Measurements from ENCODE around the gene CBARP. TPM values are rescaled to one million over a fixed set of nuclear protein-coding genes. Genes with fewer than 3 reads are reported as not detected.

CBARP gene
- total RNA-seq, 1 donor from 2014 or later: 1.9 TPM

DNA sequence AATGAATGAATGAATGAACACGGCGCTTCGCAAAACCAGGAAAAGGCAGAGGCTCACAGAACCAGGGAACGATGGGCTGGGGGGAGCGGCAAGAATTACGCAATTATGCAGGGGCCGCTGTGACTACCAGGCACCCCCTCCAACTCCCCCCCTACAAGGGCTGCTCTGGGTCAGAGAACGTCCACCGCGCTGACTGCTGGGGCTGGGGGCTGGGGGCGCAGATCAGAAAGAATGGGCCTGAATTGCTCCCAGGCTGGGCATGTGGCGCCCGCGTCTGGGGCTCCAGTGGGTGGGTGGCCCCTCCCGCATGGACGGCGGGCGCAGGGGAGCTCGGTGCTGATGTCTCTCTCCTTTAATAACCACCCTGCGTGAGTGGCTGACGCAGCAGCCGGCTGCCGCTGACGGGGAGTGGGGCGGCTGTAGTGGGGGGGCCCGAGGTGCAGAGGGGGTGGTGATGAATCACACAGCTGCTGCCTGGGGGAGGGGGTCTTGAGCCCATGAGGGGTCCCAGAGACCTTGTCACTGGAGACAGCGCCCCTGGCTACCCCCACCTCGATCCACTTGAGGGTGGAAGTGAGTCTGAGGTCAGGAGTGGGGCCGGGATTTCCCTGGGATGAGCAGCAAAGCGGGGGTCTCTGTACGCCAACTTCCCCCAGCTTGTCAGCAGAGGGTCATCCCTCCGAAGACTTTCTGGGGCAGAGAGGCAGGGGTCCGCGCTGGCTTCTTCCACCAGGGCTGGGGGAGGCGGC, 29.8 kb upstream of the CBARP start:
- DNase-seq (ENCODE audit: low spot score): no peak
- intact Hi-C loops (cut with DNase I): loop anchor here (1.0 kb wide), 2 partner anchors 23 to 44 kb away; no protein-coding TSS in a partner anchor

DNA sequence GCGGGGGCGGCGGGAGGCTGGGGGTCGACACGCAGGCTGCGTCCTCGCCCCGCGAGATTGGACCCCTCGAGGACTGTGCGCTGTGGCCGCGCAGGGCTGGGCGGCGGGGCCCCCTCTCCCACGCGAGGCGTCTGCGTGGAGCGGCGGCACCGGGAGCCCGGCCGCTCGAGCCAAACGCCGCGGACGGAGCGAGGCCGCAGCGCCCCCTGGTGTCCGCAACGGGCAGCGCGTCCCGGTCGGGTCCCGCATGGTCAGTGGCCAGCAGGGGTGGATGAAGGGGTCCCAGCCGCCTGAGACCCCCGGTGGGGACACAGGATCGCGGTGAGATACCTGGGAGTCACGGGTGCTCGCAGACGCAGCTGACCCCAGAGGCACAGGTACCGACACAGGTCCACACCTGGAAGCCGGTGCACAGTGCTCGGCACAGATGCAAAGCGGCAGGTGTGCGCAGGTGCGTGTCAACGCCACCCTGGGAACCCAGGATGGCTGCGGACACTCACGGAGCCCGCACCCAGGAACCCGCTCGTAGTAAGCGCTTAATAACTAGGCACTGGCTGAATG, 29.2 kb upstream of the CBARP start:
- peak; percentile 93 for DNase-seq (ENCODE audit: low spot score)
- intact Hi-C loops (cut with DNase I): loop anchor here (1.0 kb wide), 3 partner anchors 18 to 44 kb away; no protein-coding TSS in a partner anchor

DNA sequence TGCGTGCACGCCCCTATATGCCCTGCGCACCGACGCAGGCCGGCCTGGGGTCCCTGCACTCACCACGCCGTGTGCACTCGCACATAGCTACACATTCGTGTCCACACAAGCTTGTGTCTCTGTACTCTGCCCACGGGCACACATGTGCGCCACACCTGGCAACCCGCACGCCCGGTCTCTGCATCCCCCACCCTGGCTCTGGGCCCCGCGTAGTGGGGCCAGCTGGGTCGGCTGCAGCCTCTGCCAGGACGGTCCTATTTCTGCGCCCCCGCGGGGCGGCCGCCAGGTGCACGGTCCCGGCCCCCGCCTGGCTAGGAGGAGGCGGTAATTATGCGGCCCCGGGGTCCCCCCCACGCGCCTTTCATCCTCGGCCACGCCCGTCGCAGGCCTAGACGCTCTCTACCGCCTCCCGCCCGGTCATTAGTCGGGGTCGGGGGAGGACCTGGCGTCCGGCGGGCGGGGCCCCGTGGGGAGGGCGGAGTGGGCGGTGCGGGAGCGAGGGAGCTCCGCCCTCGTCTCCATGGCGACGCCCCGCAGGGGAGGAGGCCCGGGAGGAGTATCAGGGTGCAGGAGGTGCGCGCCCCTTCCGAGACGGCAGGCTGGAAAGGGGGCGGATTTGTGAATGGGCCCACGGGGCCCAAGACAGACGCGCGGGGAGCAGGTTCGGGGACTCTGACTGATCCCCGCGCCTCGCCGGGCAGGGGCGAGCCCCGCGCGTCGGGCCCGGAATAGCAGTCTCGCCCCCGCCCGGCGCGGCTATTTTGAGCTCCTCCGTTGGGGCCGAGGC, 28.5 kb upstream of the CBARP start:
- intact Hi-C loops (cut with DNase I): loop anchor here (1.0 kb wide), 1 partner anchor 17 kb away; no protein-coding TSS in a partner anchor
- peak; percentile 97 for DNase-seq (ENCODE audit: low spot score)

DNA sequence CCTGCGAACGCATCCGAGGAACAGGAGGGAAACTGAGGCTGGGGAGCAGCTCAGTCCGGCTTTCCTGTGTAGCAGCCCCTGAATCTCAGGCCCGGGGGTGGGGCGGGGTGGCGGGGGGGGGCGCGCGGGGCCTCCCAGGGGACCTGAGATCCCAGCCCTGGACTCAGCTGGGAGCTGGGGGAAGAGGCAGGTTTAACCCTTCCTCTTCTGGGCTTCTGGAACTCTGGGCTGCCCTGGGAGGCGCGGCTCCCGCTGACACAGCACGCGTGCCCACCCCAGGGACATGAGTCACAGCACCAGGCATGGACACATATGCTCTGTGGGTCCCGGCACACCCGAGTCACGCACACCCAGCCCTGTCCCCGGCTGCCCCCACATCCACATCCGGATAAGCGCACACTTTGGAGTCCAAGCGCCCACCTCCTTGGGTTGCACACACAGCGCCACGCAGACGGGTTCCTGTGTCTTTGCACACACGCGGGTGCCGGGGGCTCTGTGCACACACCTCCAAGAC, 27.9 kb upstream of the CBARP start:
- DNase-seq (ENCODE audit: low spot score): no peak
- intact Hi-C loops (cut with DNase I): loop anchor here (1.0 kb wide), 1 partner anchor 16 kb away; no protein-coding TSS in a partner anchor

DNA sequence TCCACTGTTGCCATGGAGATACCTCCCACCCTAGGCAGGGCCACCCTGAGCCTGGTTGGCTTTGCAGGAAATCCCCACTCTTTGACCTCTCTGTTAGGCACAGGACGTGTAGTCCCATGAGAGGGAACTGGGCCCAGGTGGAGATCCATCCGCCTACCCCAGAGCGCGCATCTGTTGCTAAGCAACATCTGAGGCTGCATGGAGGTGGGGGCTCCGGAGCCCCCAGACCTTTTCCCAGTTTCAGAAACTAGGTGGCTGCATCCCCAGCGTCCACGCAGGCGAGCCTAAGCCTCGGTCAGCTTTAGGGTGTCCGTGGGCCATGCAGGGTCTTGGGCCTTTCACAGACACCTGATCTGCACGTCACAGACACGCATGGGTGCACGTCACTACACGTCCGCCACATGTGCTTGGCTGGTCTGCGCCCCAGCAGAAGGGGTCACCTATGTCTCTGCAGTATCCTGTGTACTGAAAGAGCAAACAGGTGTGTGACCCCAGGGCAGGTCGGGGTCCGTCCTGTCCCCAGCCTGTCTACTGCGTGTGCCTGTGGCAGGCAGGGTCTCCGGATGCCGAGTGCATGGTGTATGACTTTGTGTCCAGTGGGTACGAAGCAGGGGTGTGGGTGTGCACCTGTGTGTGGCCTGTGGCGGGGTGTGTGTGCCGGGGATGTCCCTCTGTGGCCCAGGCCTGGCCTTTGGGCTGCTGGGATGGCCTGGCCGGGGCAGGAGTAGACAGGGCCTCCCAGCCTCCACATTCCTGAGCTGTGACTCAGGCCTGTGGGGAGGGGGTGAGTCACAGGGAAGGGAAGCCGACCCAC, 27.2 kb upstream of the CBARP start:
- no peak for DNase-seq (ENCODE audit: low spot score)
- intact Hi-C loops (cut with DNase I): no loop called here

DNA sequence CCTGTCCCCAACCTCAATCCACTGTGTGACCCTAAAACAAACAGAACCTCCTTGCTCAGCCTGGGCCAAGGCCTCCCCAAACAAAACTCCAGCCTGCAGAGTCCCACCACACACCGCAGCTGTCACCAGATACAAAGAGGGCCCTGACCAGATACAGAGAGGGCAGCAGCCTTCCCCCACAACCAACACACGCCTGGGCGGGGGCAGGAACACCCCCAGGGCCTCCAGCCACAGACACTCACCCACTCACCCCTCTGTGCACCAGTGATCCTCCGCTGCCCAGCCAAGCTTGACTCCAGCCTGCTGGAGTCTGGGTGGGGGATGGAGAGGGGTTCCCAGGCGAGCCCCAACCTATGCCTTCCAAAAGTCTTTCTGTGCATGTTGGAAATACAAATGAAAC, 25.4 kb upstream of the CBARP start:
- intact Hi-C loops (cut with DNase I): no loop called here
- DNase-seq (ENCODE audit: low spot score): no peak

DNA sequence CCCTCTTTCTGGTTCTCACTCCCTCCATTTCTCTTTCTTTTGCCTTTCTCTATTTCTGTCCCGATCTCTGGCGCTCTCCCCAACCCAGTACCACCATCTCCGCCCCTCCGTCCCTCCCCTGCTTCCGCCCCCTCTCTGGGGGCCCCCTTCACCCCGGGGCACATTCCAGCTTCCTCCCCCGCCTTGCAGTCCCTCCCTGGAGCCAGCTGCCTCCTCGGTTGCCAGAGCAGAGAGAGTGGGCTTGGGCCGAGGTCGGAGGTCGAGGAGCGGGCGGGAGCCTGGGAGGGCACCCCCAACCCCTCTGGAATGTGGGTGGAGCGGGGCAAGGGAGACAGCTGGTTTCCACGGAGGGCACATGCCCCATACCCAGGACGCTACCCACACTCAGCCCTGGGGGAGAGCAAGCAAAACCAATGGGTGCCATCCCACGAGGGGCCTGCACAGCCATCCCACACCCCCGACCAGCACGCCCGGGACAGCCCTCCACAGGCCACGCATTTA, 24.9 kb upstream of the CBARP start:
- intact Hi-C loops (cut with DNase I): no loop called here
- DNase-seq (ENCODE audit: low spot score): no peak

DNA sequence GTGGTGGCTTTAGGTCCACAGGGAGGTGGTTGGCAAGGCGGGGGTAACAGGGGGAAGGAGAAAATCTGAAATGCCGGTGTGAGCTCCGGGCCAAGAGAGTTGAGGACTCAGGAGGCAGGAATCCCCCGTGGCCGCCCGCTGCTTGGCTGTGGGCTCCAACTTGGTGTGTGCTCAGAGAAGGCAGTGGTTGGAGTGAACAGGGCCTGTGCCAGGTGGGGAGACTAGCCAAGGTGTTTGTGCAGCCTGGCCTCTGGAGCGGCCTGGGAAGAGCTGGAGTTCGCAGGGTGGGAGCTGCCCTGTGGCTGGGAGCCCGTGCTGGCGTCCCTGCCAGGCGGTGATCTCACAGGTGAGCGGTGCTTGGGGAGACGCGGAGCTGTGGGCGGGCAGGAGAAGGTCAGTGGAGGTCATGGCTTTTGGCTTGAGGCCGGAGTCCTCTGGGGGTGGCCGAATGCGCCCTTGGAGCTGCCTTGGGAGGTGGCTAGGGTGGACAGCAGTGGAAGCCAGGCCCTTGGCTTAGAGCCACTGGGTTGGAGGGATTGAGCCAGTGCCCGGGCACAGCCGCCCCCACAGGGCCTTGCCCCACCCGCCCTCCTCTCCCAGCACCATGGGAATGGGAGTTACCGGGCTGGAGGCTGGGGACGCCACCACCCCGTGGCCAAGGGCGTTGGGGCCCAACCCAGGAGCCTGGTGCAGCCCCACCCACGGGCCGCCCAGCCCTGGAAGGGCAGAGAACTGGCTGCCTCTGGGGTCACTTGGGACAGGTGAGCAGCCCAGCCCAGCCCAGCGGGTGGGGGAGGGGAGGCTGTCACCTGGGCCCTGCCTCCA, 24.2 kb upstream of the CBARP start:
- DNase-seq (ENCODE audit: low spot score): no peak
- intact Hi-C loops (cut with DNase I): no loop called here

DNA sequence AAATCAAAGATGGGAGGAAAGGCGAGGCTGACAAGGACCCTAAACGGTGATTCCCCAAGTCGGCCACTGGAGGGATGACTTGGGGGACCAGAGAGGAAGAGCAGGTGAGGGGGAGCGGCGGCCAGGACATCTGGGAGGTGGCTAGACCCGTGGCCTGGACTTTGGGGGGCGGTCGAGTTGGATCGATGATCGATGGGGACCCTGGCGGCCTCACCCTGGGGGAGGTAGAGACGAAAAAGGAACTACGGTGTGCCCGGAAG, 23.7 kb upstream of the CBARP start:
- intact Hi-C loops (cut with DNase I): no loop called here
- no peak for DNase-seq (ENCODE audit: low spot score)

DNA sequence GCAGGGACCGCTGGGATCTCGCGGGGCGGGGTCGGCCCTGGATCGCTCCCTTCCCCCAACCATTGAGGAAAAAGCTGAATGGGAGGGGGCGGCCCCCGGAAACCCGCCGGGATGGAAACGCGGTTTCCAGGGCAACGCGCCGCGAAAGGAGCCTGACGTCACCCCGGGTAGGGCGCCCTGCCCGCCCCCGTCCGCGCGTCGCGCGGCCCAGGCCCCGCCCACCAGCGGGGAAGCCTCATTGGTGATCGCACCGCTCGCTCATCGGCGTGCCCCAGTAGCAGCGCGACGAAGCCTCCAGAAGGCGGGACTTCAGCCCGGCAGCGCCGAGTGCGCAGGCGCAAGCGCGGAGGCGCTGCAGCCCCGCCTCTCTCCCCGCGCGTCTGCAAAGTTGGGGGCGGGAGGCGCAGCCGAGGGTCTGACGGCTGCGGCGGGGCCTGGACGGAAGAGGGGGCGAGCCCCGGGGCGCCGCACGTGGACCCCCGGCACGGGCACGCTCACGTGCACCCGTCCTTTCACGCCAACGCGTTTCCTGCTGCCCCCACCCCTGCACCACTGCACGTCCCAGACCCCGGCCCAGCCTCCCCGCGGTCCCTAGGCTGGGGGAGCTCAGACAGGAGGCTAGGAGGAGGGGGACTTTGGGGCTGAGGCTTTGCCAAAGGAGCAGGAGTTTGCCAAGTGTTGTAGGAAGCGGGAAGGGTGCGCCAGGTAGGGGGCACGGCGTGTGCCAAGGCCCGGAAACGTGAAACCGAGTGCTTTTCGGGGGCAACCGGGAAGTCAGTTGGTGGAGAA, 23.1 kb upstream of the CBARP start:
- peak; percentile 99 for DNase-seq (ENCODE audit: low spot score)
- intact Hi-C loops (cut with DNase I): no loop called here

DNA sequence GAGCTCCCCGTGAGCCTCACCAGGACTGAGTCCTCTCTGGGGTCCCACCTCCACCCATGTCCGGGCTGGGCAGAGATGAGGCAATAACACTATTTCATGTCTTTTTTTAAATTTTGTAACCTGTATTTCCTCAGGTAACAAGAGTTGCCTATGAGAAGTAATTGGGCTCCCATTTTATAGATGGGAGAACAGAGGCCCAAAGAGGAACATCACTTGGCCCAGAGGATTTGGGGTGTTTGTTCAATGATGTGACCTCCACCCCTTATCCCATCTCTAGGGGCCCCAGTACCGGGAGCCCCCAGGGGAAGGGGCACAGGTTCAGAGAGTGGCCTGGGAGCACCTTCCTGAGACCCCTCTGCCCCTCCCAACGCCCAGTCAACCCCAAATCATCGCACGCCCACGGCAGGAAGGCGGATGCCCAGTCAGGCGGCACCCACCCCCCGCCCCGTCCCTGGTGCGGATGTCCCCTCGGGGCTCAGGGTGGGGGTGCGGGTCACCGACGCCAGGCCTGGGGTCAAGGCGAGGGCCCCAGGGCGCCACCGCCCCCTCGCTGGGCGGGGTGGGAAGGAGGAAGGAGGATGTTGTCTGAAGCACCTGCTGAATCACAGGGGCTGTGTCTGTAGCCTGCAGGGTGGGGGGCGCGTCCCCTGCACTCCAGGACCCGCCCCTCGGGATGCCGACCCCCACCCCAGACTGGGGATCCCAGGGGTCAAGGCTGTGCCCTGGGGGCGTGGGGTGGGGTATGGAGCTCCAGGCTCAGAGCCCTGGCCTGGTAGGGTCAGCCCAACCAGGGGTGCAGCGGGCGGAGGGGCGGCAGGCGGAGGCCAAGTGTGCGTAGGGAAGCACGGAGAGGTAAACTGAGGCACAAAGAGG, 22.3 kb upstream of the CBARP start:
- no peak for DNase-seq (ENCODE audit: low spot score)
- intact Hi-C loops (cut with DNase I): no loop called here

DNA sequence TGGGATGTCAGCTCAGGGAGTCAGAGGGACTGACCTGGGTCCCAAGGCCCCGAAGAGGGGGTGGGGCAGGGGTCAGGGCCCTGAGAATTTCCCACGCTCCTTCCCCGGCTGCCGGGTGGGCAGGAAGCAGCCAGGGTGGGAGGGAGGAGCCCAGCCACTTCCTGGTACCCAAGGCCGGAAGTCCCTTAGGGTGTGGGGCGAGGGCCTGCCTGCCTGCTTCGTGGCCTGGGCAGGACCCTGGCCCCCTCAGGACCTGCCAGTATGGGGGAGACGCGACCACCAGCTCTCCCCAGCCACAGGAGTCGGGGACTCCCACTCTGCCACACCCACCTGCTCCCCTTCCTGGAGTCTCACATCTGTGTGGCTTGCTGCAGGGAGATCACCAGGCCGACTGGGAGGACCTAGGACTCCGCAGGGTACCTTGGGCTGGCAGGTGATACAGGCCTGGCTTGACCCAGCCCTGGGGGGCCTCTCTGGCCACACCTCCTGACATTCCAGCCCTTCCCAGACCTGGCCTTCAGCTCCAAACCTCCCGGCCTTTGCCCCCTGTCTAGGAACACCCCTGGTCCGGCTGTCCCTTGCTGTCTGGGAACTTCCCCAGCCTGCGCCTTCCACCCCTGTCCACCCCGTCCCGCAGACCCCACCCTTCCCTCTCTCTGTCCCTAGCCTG, 21.5 kb upstream of the CBARP start:
- intact Hi-C loops (cut with DNase I): no loop called here
- peak; percentile 96 for DNase-seq (ENCODE audit: low spot score)

DNA sequence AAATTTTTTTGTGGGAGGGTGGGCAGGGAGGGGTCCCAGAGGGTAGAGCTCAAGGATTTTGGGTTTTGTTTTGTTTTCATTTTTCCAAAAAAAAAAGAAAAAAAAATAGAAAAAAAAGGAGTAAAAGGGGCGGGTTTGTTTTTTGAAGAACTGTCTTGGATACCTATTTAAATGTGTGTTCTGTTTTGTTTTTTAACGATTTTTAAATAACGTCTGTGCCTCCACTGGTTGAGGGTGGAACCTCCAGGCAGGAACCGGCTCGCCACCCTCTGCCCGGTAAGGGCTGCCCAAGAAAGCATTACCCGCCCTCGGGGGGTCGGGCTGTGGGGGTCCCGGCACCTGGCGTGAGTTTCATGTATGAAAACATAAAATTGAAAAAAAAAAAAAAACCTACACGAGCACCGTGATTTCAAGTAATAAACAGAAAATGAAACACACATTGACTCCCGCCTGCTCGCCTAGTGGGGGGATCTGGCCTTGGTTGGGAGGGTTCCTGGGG, 21.0 kb upstream of the CBARP start:
- no peak for DNase-seq (ENCODE audit: low spot score)
- intact Hi-C loops (cut with DNase I): no loop called here

DNA sequence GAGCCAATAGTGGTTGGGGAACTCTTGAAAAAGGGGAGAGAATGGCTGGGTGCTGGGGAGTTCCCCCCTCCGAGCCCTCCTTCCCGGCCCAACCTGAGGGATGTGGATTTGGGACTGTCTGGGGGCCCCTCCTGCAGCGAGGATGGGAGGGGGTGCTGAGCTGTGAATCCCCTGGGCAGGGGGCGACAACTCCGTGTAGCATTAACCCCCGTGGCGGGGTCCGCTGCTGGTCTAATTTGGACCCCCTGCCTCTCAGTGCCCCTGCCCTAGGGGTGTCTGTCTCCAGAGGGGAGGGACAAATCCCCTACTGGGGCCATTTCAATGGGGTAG, 20.3 kb upstream of the CBARP start:
- DNase-seq (ENCODE audit: low spot score): no peak
- intact Hi-C loops (cut with DNase I): no loop called here

DNA sequence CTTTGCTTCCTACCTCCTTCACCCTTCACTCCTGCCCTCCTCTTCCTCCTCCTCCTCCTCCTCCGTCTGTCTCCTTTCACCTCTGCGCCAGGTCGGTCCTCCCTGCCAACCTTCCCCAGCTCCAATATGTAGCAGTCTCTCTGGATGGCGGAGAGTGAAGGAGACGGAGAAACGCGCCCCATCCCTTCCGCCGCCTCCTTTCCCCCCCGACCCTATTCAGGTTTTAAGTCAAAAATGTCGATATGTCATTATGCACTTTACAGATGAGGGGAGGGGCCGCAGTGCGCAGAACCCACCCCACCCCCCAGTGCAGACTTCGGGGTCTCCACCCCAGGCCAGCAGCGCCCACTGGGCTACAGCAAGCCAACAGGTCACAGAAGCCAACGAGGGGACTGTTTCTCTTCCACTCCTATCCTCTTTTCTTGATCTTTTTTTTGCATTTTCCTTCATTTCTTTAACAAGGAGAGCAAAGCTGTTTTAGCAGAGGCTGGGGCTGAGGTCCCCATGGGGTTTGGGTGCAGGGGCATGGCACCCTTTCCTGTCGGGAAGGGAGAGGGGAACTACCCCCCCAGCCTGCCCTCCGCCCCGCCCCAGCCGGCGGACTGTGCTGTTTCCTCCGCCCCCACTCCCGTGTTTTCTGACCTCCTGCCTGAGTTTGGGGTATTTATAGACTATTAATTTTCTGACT, 19.8 kb upstream of the CBARP start:
- intact Hi-C loops (cut with DNase I): no loop called here
- DNase-seq (ENCODE audit: low spot score): no peak

All from cardiac septum (tissue), 1 donor.